Activated T-cell treated with anti-CD3 and anti-CD28 coated beads, Interleukin-2, amount 50 U/mL, for 24 hours (primary cell): ENCODE results near the gene FMO3.

ENCODE experiments used
- DNase-seq: peaks from one replicate; pipeline ENCODE4 v3.0.0-alpha.2; 2020
- H3K27ac Mint-ChIP-seq: 2 replicates; pipeline ENCODE4 v1.8.0; 2020; ENCODE audit warnings: mild to moderate bottlenecking, mixed read lengths
- H3K27me3 Mint-ChIP-seq: 2 replicates; pipeline ENCODE4 v1.8.0; 2020; ENCODE audit warnings: mixed read lengths
- H3K36me3 Mint-ChIP-seq: 2 replicates; pipeline ENCODE4 v1.8.0; 2020; ENCODE audit warnings: low read depth, mixed read lengths
- H3K4me1 Mint-ChIP-seq: 2 replicates; pipeline ENCODE4 v1.8.0; 2020; ENCODE audit warnings: low read depth, mixed read lengths
- H3K4me3 Mint-ChIP-seq: 2 replicates; pipeline ENCODE4 v1.8.0; 2020; ENCODE audit warnings: mild to moderate bottlenecking, moderate library complexity, mixed read lengths
- H3K9me3 Mint-ChIP-seq: 2 replicates; pipeline ENCODE4 v1.8.0; 2020; ENCODE audit warnings: mixed read lengths

The FMO3 gene

DNA sequence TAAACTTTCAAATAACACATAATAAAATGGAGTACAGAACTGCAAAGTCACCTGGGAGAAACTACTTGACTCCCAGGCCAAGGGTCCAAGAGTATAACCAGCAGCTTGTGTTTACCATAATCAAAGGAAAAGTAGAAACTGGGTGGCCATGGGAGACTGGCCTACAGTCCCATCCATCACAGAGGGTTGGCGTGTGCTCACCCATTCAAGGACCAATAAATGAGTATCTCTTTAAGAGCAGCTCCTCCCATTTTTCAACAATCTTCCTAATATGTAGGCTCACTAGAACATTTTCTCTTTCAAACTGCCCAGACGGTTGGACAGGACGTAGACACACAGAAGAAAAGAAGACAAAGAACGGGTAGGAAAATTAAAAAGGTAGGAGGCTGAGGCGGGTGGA, at the start of gene FMO3:
Gene FMO3 (plus strand): TSS at position 302 of the 400 bp plus-strand sequence. CDS start 1,754 bp downstream, outside the sequence.
- H3K9me3 Mint-ChIP-seq = no peaks in the 10 kb centered on the region
- peaks cover 2% of the 10 kb centered on the region for H3K27me3 Mint-ChIP-seq
- no peak for DNase-seq
- no peaks in the 10 kb centered on the region for H3K36me3 Mint-ChIP-seq
- no peak within 1 kb of the TSS for H3K4me3 Mint-ChIP-seq
- H3K27ac Mint-ChIP-seq = no peak within 1 kb of the TSS
- H3K4me1 Mint-ChIP-seq = no peaks in the 10 kb centered on the region

DNA sequence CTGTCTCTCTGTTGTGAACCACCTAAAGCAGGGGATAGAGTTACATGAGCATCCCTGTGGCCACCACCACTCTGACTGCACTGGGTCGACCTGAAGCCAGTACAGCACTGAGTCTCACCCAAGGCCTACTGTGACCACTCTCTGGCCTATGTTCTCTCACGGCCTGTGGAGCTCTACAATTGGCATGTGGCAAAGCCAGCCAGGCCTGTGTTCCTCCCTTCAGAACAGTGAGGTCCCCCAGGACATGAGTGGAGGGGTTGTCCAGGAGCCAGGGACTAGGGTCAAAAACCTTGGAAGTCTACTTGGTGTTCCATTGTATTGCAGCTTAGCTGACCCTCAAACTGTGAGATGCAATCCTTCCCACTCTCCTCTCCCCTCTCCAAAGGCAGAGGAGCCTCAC, 42.7 kb upstream of the FMO3 start:
- no peaks in the 10 kb centered on the region for H3K4me1 Mint-ChIP-seq
- no peak overlapping the region for H3K27ac Mint-ChIP-seq
- H3K27me3 Mint-ChIP-seq = peaks cover 22% of the 10 kb centered on the region
- DNase-seq = no peak
- no peaks in the 10 kb centered on the region for H3K36me3 Mint-ChIP-seq
- H3K9me3 Mint-ChIP-seq = peaks cover 32% of the 10 kb centered on the region
- H3K4me3 Mint-ChIP-seq = no peak overlapping the region

DNA sequence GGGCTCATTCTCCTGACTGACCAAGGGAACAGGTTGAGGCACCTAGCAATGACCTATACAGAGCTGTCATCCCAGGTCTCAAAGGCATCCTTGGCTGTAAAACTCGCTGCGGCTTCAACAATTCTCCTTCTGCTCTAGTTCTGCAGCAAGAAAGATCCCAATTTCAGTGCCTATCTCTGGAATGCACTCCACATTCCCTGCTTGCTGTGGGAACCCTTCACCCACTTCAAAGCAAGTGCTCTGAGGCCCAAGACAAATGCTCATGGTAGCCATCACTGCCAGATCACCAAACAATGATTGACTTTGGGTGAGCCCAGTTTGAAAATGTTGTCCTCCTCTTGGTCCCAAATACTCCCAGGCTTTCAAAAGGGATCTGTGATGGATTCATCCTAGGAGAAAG, 37.7 kb upstream of the FMO3 start:
- DNase-seq = no peak
- H3K27ac Mint-ChIP-seq = no peak overlapping the region
- H3K4me1 Mint-ChIP-seq = no peaks in the 10 kb centered on the region
- peaks cover 19% of the 10 kb centered on the region for H3K27me3 Mint-ChIP-seq
- H3K9me3 Mint-ChIP-seq = peaks cover 5% of the 10 kb centered on the region
- no peaks in the 10 kb centered on the region for H3K36me3 Mint-ChIP-seq
- H3K4me3 Mint-ChIP-seq = no peak overlapping the region

DNA sequence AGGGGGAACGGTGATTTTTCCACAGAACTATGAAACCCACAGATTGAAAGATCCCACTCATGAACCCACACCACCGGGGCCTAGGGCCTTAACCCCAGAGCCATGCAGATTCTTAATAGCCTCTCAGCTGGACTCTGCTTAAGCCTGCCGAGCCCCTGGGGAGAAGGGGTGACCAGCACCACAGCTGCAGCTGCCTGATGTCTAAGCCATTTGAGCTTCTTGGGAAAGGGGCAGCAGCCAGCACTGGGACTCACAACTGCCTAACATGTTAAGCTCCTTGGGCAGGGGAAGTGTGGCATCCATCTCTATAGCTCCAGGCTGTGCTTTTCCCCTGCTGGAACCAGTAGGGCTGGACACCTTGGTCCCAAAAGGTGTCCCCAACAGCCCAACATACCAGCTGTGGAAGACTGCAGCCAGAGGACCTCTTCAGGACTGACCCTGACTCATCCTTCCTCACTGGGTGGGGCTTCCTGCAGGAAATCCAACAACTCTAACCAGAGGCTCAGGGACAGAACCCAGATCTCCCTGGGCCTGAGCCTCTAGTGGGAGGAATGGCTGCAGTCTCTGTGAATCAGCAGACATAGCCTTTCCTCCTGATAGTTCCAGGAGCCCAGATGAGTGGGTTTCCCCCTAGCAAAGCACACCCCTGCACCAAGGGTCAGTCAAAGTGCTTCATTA, 34.6 kb upstream of the FMO3 start:
- Mint-ChIP-seq H3K27me3 (peaks cover 18% of the 10 kb centered on the region), H3K9me3 (no peaks in the 10 kb centered on the region), H3K27ac (no peak overlapping the region), H3K4me3 (no peak overlapping the region), H3K4me1 (no peaks in the 10 kb centered on the region), H3K36me3 (no peaks in the 10 kb centered on the region)
- DNase-seq = no peak

DNA sequence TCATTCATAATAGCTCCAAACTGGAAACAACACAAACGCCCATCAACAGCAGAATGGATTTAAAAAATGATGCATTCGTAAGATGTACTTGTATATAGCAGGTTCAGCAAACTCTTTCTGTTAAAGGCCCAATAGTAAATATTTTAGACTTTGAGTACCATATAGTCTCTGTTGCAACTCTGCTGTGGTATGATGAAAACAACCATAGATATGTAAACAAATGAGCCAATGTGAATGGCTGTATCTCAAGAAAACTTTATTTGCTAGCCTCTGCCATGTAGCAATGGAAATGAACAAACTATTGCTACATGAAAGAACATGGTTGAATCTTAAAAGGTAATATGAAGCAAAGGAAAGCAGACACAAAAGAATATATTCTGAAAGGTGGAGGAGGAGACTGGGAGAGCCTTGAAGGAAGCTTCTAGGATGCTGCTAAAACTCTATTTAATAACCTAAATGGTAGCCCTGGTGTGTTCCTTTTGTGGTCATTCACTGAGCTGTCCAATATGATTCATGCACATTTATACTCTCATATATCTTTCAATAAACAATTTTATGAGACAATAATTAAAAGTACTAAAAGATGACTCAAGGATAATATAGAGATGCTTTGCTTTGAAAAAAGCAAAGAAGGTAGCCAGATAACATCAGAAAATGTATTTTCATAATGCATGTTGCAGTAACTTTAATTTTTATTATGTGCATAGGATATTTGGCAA, 29.1 kb upstream of the FMO3 start:
- H3K9me3 Mint-ChIP-seq = no peaks in the 10 kb centered on the region
- H3K4me3 Mint-ChIP-seq = no peak overlapping the region
- no peak for DNase-seq
- no peaks in the 10 kb centered on the region for H3K36me3 Mint-ChIP-seq
- H3K27me3 Mint-ChIP-seq = no peaks in the 10 kb centered on the region
- H3K4me1 Mint-ChIP-seq = no peaks in the 10 kb centered on the region
- H3K27ac Mint-ChIP-seq = no peak overlapping the region

DNA sequence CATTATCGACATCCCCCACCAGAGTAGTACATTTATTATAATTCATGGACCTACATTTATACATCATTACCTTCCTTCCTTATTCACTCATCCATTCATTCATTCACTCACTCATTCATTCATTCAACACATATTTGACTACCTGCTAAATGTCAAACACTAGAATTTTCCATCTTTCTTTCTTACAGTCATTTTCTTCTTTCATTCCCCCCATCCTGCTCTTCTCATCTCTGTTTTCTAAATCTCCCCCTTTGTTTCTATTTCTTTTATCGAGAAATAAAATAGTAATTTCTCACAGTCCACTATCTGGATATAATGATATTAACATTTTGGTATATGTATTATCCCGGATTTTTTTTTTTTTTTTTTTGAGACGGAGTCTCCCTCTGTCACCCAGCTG, 27.8 kb upstream of the FMO3 start:
- Mint-ChIP-seq H3K4me1 (no peaks in the 10 kb centered on the region), H3K9me3 (no peaks in the 10 kb centered on the region), H3K4me3 (no peak overlapping the region), H3K27ac (no peak overlapping the region), H3K27me3 (peaks cover 3% of the 10 kb centered on the region), H3K36me3 (no peaks in the 10 kb centered on the region)
- DNase-seq = no peak

DNA sequence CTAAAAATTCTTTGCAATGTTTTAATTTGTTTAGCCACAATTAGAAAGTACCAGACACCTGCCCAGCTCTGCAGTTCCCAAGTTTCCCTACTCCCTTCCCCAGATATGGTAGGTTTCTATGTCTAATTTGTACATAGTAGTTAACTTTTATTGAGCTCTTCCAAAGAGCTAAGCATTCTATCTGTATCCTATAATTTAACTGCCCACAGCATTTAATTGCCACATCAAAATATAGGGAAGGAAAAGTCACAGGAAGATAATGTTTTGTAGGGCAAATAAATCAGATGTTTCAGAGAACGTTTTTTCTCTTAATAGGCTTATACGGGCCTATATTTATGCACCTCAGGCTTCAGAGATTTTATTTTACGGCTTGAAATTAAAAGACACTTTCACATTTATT, 15.7 kb upstream of the FMO3 start:
- Mint-ChIP-seq H3K9me3 (no peaks in the 10 kb centered on the region), H3K4me1 (no peaks in the 10 kb centered on the region), H3K36me3 (no peaks in the 10 kb centered on the region), H3K27ac (no peak overlapping the region), H3K27me3 (peaks cover 5% of the 10 kb centered on the region), H3K4me3 (no peak overlapping the region)
- DNase-seq = no peak

DNA sequence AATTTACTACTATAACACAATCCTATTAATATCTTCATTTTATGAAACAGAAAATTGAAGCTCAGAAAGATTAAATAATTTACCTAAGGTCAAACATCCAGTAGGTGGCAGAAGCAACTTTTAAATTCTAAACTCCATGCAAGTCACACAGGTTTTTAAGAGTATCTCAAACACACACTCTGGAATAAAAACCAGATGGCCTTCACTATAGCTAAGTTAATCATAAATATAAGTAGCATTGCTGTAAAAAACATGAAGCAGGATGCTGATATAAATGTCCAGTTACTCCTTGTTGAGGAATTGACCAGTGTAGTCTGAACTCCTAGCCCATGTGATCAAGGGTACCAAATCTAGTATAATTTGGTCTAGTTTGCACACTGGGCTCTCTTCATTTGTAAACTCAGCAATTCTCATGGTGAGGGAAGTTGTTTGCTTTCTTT, 9.4 kb upstream of the FMO3 start:
- no peaks in the 10 kb centered on the region for H3K36me3 Mint-ChIP-seq

DNA sequence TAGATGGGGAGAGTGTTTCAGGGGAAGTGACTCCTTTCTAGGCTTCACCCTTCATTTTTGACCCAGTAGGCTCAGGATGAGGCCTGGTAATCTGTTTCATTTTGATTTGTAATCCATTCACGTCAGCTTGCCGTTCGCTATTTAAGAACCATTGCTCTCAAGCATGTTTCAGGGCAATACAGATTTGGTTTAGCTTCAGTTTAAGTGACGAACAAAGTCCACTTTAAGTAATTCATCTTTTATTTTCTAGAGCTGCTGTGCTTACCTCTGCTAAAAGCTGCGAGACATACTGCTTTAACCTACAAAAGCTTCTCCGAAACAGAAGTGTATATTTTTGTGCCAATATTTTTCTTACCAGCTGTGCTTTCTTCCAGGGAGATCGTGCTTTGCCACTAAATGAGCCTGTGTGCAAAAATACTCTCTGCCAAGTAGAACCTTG, 8.9 kb upstream of the FMO3 start:
- H3K4me1 Mint-ChIP-seq = no peaks in the 10 kb centered on the region
- peaks cover 14% of the 10 kb centered on the region for H3K27me3 Mint-ChIP-seq
- no peak for DNase-seq
- H3K9me3 Mint-ChIP-seq = no peaks in the 10 kb centered on the region
- no peak overlapping the region for H3K27ac Mint-ChIP-seq
- no peak overlapping the region for H3K4me3 Mint-ChIP-seq
- H3K36me3 Mint-ChIP-seq = no peaks in the 10 kb centered on the region

More for the DNA sequence above, 9.4 kb upstream of the FMO3 start:
- peaks cover 16% of the 10 kb centered on the region for H3K27me3 Mint-ChIP-seq
- H3K27ac Mint-ChIP-seq = no peak overlapping the region
- no peak overlapping the region for H3K4me3 Mint-ChIP-seq
- no peaks in the 10 kb centered on the region for H3K9me3 Mint-ChIP-seq
- H3K4me1 Mint-ChIP-seq = no peaks in the 10 kb centered on the region
- DNase-seq = no peak

DNA sequence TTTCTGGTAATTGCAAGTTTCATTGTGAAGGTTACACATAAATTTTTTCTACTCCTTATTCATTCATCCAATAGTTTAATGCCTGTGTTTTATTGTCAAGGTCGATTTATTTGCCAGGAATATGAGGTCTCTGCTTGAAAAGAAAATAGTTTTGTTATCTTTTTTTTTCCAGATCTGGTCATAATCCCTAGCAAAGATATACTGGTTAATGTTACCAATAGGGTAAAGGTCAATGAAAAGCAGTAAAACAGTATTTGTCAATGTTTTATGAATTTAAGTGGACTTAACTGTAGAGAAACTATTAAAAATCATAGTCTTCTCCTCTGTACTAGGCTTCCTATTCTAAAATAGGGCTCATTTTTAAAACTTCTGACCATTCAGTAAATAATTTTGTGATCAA, 8.1 kb upstream of the FMO3 start:
- no peak overlapping the region for H3K4me3 Mint-ChIP-seq
- H3K27me3 Mint-ChIP-seq = peaks cover 14% of the 10 kb centered on the region
- DNase-seq = no peak
- no peaks in the 10 kb centered on the region for H3K36me3 Mint-ChIP-seq
- H3K27ac Mint-ChIP-seq = no peak overlapping the region
- H3K4me1 Mint-ChIP-seq = no peaks in the 10 kb centered on the region
- no peaks in the 10 kb centered on the region for H3K9me3 Mint-ChIP-seq

DNA sequence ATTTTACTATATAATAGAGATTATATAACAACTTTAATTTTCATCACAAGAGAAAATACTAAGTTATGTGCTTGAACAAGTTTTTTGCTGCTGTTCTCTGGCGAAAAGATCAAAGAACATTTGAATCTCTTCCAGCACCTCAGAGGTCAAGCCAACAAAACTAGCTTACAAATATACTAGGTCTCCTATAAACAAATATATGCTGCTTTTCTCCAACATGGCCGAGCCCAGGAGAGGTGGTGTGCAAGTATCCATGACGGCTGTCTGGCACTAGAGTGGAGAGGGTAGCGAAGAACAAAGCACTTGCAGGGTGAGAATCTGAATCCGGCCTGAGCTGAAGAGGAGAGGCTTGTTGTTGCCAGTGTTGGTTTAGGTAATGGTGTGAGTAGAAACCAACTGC, 7.5 kb upstream of the FMO3 start:
- DNase-seq = no peak
- H3K4me1 Mint-ChIP-seq = no peaks in the 10 kb centered on the region

DNA sequence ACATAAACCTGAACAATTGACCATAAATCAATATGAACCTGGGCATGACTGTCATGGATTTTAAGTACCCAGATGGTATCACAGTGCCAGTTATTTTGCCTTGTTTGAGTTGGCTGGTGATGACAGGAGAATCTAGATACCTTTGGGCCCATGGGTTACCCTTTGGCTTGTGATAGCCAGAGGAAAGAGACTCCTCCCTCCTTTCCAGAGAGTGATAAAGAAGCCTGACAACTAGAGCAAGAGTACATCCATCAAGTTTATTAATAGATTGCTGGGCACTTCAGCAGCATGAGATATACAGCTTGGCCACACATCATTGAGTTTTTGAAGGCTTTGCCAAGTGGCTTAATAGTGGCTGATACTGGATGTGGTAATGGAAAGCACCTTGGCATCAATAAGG, 6.6 kb upstream of the FMO3 start:
- Mint-ChIP-seq H3K9me3 (no peaks in the 10 kb centered on the region), H3K27me3 (peaks cover 14% of the 10 kb centered on the region), H3K36me3 (no peaks in the 10 kb centered on the region), H3K27ac (no peak overlapping the region), H3K4me3 (no peak overlapping the region), H3K4me1 (no peaks in the 10 kb centered on the region)
- no peak for DNase-seq

More for the DNA sequence above, 7.5 kb upstream of the FMO3 start:
- Mint-ChIP-seq H3K36me3 (no peaks in the 10 kb centered on the region), H3K27ac (no peak overlapping the region), H3K9me3 (no peaks in the 10 kb centered on the region), H3K27me3 (peaks cover 14% of the 10 kb centered on the region), H3K4me3 (no peak overlapping the region)

DNA sequence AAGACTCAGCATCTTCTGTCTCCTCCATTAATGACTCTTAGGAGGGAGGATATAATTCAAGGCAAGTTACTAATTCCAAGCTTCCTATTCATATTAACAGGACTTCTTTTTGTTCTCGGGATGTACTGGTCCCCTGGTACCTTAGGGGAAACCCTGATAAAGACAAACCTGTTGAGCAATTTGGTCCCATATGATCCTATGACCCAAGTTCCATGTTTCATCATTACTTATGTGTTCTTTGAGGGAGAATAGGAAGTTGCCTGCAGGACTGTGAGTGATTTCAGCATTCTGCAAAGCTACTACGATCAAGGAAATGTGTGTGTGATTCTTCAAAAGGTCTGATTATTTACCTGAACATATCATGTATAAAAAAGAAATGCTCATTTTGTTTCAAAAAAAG, 5.8 kb upstream of the FMO3 start:
- Mint-ChIP-seq H3K27ac (no peak overlapping the region), H3K4me1 (no peaks in the 10 kb centered on the region), H3K4me3 (no peak overlapping the region), H3K27me3 (peaks cover 14% of the 10 kb centered on the region), H3K9me3 (no peaks in the 10 kb centered on the region), H3K36me3 (no peaks in the 10 kb centered on the region)
- no peak for DNase-seq

DNA sequence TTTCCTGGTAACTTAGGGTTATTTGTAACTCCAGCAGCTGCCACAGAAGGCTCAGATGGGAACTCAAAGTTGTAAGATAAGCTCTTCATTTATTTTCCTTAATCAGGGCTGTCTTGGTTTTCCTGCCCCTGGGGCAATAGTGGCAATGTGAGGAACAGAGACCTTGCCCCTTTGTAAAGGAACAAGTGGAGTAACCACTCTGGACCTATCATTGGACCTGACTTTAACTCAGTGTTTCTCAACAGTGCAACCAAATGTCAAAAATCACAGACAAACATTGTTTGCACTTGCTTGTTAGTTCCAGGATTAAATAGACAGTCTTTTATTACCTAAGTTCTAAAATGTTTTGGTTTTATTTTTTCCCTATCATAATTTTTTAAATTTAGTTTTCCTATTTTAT, 2.8 kb upstream of the FMO3 start:
- no peaks in the 10 kb centered on the region for H3K4me1 Mint-ChIP-seq
- no peak for DNase-seq
- no peaks in the 10 kb centered on the region for H3K9me3 Mint-ChIP-seq
- no peak overlapping the region for H3K4me3 Mint-ChIP-seq
- H3K27ac Mint-ChIP-seq = no peak overlapping the region
- no peaks in the 10 kb centered on the region for H3K36me3 Mint-ChIP-seq
- peaks cover 14% of the 10 kb centered on the region for H3K27me3 Mint-ChIP-seq

DNA sequence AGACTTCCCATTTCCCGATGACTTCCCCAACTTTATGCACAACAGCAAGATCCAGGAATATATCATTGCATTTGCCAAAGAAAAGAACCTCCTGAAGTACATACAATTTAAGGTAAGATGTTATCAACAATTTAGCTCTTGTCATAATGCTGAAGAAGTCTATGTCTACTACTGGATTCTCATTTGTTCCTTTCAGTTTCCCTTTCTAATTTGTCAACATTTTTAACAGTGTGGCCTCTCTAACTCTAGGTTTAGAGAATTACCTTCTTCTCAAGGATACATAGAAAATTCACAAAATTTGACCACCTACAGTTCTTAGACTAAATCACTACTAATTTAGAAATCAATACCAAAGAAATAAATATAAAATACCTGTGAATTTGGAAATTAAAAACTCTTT, 13.2 kb downstream of the FMO3 start:
- H3K4me1 Mint-ChIP-seq = no peaks in the 10 kb centered on the region
- H3K4me3 Mint-ChIP-seq = no peak overlapping the region
- peaks cover 2% of the 10 kb centered on the region for H3K9me3 Mint-ChIP-seq
- peaks cover 7% of the 10 kb centered on the region for H3K27me3 Mint-ChIP-seq
- no peak for DNase-seq
- no peak overlapping the region for H3K27ac Mint-ChIP-seq
- no peaks in the 10 kb centered on the region for H3K36me3 Mint-ChIP-seq
